Mucosa of gallbladder (tissue), 1 donor: ENCODE measurements around the gene TMEM175. TPM values are rescaled to one million over a fixed set of nuclear protein-coding genes. Genes with fewer than 3 reads are reported as not detected.

Experiments used
- DNase-seq: peaks from one replicate; pipeline ENCODE4 v3.0.0-alpha.2; 2020; ENCODE audit warnings: low spot score
- total RNA-seq: library from RNA; stranded (reverse); gene quantifications from one replicate; pipeline ENCODE4 v1.2.1, GENCODE V29; 2021
- donor health status: DM: no; HTN: no; CAD: no.

TMEM175 gene
- total RNA-seq, 1 donor from 2014 or later = 48.8 TPM

DNA sequence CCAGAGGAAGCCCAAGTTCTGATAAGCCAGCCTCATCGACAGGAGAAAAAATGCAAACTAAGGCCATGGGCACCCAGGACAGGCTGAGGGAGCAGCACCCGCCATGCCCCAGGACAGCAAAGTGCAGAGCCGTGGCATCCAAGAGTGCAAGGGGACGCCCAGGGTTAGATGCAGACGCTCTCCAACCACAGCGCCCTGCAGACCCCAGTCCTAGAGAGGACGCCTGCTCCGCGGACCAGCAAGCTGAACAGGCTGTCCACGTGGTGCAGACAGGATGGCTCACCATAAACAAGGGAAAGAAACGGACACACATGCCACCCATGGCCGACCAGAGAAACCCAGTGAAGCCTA lies 32.7 kb upstream of the TMEM175 start:
- no peak for DNase-seq

GRCh38 chr4:900073-900472 lies 32.2 kb upstream of the TMEM175 start:
- DNase-seq = no peak

- no peak for DNase-seq
Observed at GRCh38 chr4:900721-901120, 31.5 kb upstream of the TMEM175 start.

- DNase-seq = no peak
Observed at GRCh38 chr4:901192-901910, 30.9 kb upstream of the TMEM175 start.

DNA sequence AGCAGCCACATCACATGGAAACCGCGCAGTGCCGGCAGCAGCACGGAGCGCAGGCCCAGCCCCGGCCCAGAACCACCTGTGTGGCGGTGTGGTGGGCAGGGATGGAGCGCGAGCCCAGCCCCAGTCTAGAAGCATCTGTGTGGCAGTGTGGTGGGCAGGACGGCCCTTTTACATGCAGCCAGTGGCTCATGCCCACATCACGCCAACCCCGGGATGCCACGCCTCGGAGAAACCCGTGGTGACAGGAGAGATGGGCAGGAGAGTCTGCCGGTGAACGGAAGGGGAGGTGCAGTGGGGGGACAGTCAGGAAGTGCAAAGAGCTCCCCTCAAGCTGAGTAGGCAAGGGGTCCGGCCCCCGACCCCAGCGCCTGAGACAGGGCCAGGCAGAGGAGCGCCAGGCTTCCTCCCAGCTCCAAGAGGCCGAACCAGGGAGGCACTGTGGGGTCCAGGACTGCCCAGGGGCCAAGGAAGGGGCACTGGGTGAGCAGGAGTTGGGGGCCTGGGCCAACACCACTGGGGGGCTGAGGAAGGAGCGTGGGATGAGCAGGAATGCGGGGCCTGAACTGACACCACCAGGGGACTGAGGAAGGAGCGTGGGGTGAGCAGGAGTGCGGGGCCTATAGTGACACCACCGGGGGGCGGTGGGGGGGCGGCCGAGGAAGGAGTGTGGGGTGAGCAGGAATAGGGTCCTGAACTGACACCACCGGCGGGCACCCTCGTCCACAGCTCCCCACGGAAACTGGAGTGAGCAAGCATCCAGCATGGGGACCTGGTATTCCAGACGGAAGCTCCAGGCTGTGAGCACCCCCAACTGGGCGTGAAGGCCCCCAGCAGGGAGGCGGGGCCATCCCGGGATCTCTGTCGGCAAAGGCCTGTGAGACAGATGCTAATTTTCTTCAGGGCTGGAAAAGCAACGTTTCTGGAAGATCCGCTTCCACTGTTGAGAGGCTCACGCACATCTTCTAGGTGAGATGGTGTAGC lies 28.9 kb upstream of the TMEM175 start:
- no peak for DNase-seq

- no peak for DNase-seq
Observed at GRCh38 chr4:905485-906338, 26.5 kb upstream of the TMEM175 start.

GRCh38 chr4:906339-907102 lies 25.7 kb upstream of the TMEM175 start:
- no peak for DNase-seq

DNA sequence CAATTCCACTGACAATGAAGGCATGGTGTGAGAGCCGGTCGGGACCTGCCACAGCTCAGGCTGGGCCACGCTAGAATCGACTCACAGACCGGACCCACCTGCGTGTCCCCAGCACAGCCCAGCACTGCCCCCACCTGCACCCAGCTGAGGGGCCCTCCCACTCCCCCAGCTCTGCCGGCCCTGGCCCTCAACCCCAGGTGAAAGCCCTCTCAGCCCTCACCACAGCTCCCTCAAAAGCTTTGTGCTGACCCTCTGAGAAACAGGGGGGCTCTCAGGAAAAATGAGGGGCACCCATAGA lies 25.2 kb upstream of the TMEM175 start:
- DNase-seq = no peak

DNA sequence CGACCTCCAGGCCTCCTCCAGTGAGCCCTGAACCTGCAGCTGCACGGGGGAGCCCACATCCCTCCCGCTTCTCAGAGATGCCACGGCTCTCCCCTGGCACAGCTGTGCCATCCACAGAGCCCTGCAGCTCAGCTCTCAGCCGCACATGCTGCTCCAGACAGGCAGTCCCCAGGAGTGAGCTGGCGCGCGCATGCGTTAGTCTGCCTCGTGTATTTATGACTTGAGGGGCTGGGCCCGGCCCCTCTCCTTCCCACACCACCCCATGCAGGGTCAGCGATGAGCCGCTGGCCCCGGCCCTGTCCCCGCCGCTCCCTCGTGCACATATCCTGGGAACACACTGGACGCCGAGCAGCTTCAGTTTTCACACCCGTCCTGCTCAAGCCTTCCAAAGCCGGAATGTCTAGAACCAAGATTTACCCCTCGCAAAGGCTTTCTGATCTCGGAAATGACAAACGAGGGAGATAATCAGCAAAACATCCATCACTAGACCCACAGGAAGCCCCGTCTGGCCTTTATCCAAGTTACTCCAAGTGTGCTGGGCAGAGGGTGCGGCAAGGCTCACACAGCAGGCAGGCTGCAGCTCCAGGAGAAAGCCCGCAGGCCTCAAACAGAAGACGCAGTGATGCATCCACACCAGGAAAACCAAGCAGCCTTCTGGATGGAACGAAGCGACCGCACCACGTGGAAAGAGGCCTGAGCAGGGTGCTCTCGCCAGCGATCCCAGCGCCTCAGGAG lies 24.4 kb upstream of the TMEM175 start:
- DNase-seq = no peak

DNA sequence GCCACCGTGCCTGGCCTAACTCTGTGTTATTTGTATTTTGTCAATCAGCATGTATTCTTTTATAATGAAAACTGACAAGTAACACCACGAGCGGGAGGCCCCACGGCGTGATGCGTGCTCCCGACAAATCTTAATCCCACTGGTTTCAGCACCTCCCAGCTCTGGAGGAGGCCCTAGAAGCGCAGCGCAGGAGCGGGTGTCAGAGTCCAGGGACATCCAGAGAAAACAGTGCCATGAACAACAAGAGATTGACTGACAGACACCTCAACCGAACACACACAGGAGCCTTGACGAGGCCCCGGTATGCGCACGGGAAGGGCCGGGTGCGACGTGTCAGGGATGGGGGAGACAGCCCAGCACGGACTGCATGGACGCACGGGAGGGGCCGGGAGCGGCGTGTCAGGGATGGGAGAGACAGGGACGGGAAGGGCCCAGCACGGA lies 23.1 kb upstream of the TMEM175 start:
- no peak for DNase-seq

DNA sequence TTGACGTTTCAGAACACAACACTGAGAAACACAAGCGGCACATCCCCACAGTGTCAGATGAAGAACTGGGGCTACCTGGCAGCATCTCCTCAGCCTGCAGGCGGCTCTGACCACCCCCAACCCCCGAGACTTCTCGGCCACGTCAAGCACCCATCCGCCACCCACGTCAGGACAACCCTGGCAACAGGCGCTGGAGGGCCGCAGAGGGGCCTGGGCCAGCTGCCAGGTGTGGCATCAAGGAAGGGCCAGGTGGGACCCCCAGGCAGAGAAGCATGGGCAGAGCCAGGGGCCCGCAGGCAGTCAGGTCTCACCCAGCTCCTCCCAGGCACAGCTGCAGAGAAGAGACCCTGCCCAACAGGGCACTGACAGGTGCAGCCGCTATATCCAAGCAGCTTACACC lies 22.4 kb upstream of the TMEM175 start:
- no peak for DNase-seq

- DNase-seq = no peak
Observed at GRCh38 chr4:910366-911091, 21.7 kb upstream of the TMEM175 start.

DNA sequence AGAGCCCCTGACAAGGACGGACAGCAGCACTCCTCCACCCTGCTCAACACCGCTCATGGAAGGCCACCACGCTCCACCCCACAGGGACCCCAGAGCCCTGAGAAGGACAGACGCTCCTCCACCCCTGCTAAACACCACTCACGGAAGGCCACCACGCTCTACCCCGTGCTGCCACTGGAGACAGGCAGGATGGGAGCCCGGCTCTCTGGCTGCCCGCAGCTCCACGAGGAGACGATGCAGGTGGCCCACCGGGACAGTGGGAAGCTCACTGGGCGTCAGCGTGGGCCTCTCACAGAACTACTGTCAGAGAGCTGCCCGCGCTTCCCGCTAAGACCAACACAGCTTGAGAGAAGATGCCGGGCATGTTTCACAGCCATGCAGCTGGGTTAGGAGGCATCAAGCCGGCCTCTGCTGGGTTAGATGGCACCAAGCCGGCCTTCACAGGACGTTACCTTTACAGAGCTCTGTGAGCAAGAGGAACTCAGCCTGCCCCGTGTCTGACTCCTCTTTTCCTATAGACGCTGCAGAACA lies 21.0 kb upstream of the TMEM175 start:
- no peak for DNase-seq

DNA sequence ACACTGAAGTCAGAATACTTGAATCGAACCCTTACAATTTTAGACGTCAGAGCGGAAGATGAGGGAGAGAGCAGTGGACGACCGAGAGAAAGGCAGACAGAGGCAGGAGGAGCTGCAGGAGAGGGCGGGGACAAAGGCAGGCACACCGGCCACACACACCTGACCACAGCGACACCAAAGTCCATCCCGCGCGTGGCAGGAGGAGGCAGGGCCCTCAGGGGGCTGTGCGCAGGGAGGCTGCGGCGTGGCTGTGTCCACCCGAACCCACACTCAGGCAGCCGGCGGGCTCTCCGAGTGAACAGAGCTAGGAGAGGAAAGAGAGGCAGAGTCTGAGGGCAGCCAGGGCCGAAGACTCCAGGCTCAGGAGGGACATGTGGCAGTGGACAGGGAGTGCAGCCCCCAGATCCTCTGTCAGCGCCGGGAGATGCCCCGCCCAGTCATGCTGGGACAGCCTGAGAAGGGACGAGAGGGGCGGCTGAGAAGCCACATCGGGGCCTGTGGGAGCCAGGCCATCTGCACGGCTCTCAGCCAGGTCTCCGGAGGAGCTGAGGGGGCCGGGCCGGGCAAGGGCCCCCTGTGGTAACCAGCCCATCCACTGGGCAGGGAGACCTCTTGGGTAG lies 20.3 kb upstream of the TMEM175 start:
- no peak for DNase-seq

- no peak for DNase-seq
Observed at GRCh38 chr4:912548-913279, 19.5 kb upstream of the TMEM175 start.

DNA sequence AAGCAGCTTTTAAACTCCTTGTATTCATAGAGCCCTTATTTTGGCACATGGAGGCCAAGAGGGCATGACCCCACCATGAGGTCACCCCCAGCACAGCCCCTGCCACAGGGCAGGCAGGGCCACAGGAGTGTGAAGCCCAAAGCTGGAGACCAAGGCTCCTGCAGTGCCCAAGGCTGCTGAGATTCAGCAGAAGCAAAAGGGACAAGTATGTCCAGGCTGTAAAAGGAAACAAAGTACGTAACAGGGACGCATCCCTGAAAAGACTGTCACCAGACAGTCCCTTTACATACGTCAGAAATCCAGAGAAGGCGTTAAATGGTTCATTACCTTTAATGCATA lies 19.0 kb upstream of the TMEM175 start:
- no peak for DNase-seq

GRCh38 chr4:914531-914930 lies 17.7 kb upstream of the TMEM175 start:
- DNase-seq = no peak

- no peak for DNase-seq
Observed at GRCh38 chr4:915041-915474, 17.2 kb upstream of the TMEM175 start.

- DNase-seq = no peak
Observed at GRCh38 chr4:915595-915994, 16.7 kb upstream of the TMEM175 start.
